ENCODE measurements around the gene HOXB3.

HOXB3 gene

DNA sequence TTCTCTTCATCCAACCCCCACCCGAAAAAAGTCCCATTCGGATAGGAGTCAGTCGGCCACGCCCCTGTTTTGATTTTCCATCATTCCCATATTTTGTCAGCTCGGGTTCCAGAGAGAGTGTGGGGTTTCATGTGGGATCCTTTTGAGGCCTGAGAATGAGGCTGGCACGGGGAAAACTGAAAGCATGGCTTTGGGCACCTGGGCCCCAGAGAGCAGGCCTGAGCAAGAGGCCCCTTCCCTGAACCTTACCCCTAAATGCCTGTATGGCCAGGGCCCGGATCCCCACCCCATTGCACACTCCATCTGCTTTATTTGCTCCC lies 7.3 kb downstream of the HOXB3 start:
- TF ChIP-seq, protein P1, sequence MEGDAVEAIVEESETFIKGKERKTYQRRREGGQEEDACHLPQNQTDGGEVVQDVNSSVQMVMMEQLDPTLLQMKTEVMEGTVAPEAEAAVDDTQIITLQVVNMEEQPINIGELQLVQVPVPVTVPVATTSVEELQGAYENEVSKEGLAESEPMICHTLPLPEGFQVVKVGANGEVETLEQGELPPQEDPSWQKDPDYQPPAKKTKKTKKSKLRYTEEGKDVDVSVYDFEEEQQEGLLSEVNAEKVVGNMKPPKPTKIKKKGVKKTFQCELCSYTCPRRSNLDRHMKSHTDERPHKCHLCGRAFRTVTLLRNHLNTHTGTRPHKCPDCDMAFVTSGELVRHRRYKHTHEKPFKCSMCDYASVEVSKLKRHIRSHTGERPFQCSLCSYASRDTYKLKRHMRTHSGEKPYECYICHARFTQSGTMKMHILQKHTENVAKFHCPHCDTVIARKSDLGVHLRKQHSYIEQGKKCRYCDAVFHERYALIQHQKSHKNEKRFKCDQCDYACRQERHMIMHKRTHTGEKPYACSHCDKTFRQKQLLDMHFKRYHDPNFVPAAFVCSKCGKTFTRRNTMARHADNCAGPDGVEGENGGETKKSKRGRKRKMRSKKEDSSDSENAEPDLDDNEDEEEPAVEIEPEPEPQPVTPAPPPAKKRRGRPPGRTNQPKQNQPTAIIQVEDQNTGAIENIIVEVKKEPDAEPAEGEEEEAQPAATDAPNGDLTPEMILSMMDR (conservative IDR thresholded peaks at IDR 0.05; ENCODE audit: control insufficient read depth, insufficient read depth, low read depth, low read length), result no peak
- no peak for DNase-seq (ENCODE audit: low read depth)
- peak overlapping the region; percentile 68 for H3K4me3 ChIP-seq (ENCODE audit: control insufficient read depth, low read depth, low read length)

GRCh38 chr17:48579760-48580554 lies 10.1 kb downstream of the HOXB3 start:
- peak overlapping the region; percentile 68 for H3K4me3 ChIP-seq (ENCODE audit: control insufficient read depth, low read depth, low read length)
- TF ChIP-seq, protein P1 (conservative IDR thresholded peaks at IDR 0.05; ENCODE audit: control insufficient read depth, insufficient read depth, low read depth, low read length), result no peak
- DNase-seq (ENCODE audit: low read depth), result no peak

DNA sequence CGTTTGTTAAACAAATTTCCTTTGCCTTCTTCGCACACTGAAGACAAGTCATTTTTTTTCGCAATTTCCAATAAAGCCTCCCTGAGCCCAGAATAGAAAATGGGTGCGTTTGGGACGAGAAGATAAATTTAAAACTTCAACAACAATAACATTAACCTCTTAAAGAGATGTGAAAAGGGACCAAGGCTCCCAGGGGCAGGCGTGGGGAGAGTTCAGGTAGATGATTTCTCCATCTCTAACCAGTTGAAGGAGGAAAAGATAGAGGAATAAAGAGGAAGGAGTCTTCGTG lies 10.6 kb downstream of the HOXB3 start:
- TF ChIP-seq, protein P1 (conservative IDR thresholded peaks at IDR 0.05; ENCODE audit: control insufficient read depth, insufficient read depth, low read depth, low read length), result no peak

DNA sequence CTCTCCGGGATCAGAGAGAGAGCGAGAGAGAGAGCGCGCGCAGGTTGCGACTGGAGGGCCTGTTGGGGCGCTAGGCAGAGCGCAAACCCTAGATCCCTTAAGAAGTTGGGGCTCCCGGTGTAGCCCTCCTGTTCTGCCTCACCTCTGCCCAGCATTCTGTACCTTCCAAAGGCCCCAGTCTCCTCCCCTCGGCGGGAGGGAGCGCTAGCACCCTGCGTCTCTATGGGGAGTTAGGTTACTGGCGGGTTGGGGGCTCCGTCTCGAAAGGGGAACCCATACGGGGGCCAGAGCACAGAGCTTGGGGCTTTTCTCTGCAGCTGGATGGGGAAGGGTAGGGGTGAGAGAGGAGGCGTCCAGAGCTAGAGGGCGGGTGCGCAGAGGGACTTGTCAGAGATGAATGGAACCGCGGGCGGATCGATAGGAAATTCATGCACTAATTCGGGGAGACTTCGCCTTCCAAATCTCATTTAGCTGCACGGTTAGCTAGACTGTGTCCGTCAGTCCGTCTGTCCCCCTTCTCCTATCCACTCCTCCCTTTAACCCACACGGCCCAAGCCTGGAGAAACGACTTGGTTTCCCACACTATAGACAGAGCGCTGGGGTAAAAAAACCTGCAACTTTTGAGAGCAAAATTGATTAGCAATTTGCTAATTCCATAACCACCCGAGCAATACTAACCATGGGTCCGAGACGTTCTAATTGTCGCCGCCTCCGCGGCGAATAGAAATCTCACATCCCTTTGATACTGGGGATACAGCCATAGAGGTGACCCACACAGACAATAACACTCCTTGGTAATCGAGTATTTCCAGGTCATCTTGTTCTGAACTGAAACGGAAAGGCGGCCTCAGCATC lies 11.2 kb downstream of the HOXB3 start:
- peak overlapping the region; percentile 71 for H3K4me3 ChIP-seq (ENCODE audit: control insufficient read depth, low read depth, low read length)
- no peak for DNase-seq (ENCODE audit: low read depth)
- TF ChIP-seq, protein P1 (conservative IDR thresholded peaks at IDR 0.05; ENCODE audit: control insufficient read depth, insufficient read depth, low read depth, low read length), result no peak

More for the DNA sequence above, 10.6 kb downstream of the HOXB3 start:
- peak overlapping the region; percentile 71 for H3K4me3 ChIP-seq (ENCODE audit: control insufficient read depth, low read depth, low read length)
- DNase-seq (ENCODE audit: low read depth), result no peak

GRCh38 chr17:48577946-48578615 lies 12.0 kb downstream of the HOXB3 start, which contains the start of gene HOXB4:
TSS of gene HOXB4 (minus strand) at chr17:48578350. CDS start at chr17:48578319, 31 bp downstream.
- TF ChIP-seq, protein P1 (conservative IDR thresholded peaks at IDR 0.05; ENCODE audit: control insufficient read depth, insufficient read depth, low read depth, low read length), result no peak
- DNase-seq (ENCODE audit: low read depth), result peak; percentile 77
- H3K4me3 ChIP-seq (ENCODE audit: control insufficient read depth, low read depth, low read length), result peak within 1 kb of the TSS; percentile 71

DNA sequence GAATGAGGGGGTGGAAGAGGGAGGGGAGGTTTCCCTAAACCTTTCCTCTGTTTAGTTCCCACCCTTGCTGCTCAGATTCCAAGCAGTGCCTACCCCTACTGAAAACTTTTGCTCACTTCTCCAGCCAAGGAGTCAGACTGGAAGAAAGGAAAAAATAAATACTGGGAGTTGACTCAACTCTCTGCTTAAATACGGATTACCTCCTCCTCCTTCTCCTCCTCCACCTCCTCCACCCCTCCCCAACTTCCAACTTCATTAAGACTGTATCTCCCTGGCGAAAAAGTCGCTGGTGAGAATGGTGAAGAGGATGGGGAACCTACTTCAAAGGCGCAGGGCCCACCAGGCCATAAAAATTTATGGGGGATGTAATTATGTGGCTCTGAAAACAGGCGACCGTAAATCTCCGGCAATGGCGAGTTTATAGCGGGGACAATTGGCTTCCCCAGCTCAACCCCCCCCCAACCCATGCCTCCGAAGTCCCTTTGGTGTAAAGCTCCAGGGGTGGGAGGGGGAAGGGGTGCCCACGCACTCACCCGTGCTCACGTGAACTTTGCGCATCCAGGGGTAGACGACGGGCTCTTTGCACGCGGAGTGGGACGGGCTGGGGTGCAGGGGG lies 12.6 kb downstream of the HOXB3 start:
- DNase-seq (ENCODE audit: low read depth), result peak; percentile 61
- peak overlapping the region; percentile 60 for H3K4me3 ChIP-seq (ENCODE audit: control insufficient read depth, low read depth, low read length)
- TF ChIP-seq, protein P1 (conservative IDR thresholded peaks at IDR 0.05; ENCODE audit: control insufficient read depth, insufficient read depth, low read depth, low read length), result no peak
